ENCODE data around the gene TBC1D5.

Gene TBC1D5

DNA sequence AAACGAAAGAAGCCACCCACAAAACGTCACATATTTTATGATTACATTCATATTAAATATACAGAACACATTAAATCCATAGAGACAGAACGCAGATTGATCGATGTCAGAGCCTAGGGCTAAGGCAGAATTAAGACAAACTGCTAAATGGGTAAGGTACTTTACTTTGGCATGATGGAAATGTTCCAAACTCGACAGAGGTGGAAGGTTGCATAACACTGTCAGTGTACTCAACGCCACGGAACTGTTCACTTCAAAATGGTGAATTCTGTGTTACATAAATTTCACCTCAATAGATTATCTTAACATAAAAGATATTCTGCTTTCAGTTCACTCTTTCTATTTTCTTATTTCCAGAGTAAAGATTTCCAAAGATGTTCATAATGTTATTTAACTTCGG, 158.4 kb downstream of the TBC1D5 start:
- DNase-seq (ENCODE audit: insufficient read length, low spot score) (no peak), FAIRE-seq (no peak)
- TF ChIP-seq SPI1 (IDR thresholded peaks at IDR 0.05; ENCODE audit: low read depth, low read length), result no peak
- no peak for TF ChIP-seq POLR2A (IDR thresholded peaks at IDR 0.05; ENCODE audit: low read depth, low read length)
- TF ChIP-seq POU2F2 (IDR thresholded peaks at IDR 0.05; ENCODE audit: low read depth, low read length), result no peak
- no peak for TF ChIP-seq TAF1 (IDR thresholded peaks at IDR 0.05; ENCODE audit: low read depth, low read length)
- no peak for TF ChIP-seq POLR2AphosphoS5 (IDR thresholded peaks at IDR 0.05; ENCODE audit: low read depth, low read length)

DNA sequence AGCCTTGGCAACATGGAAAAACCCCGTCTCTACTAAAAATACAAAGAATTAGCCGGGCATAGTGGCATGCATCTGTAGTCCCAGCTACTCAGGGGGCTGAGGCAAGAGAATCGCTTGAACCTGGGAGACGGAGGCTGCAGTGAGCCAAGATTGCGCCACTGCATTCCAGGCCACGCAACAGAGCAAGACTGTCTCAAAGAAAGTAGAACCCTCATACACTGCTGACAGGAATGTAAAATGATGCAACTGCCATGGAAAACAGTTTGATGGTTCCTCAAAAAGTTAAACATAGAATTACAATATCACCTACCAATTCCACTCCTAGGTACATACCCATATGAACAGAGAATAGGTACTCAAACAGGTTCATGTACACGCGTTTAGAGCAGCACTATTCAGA, 158.9 kb downstream of the TBC1D5 start:
- TF ChIP-seq POLR2AphosphoS5 (IDR thresholded peaks at IDR 0.05; ENCODE audit: low read depth, low read length) (no peak), POU2F2 (IDR thresholded peaks at IDR 0.05; ENCODE audit: low read depth, low read length) (no peak), TAF1 (IDR thresholded peaks at IDR 0.05; ENCODE audit: low read depth, low read length) (no peak), PAX5 (IDR thresholded peaks at IDR 0.05; ENCODE audit: insufficient read depth, low read length, severe bottlenecking) (no peak), POLR2A (IDR thresholded peaks at IDR 0.05; ENCODE audit: low read depth, low read length) (no peak), SPI1 (IDR thresholded peaks at IDR 0.05; ENCODE audit: low read depth, low read length) (no peak)
- no peak for DNase-seq (ENCODE audit: insufficient read length, low spot score)

GRCh38 chr3:17581421-17582080, 160.9 kb downstream of the TBC1D5 start:
- FAIRE-seq, result no peak
- no peak for DNase-seq (ENCODE audit: insufficient read length, low spot score)
- no peak for TF ChIP-seq TAF1 (IDR thresholded peaks at IDR 0.05; ENCODE audit: low read depth, low read length)
- no peak for TF ChIP-seq SPI1 (IDR thresholded peaks at IDR 0.05; ENCODE audit: low read depth, low read length)
- no peak for TF ChIP-seq PAX5 (IDR thresholded peaks at IDR 0.05; ENCODE audit: insufficient read depth, low read length, severe bottlenecking)
- no peak for TF ChIP-seq POU2F2 (IDR thresholded peaks at IDR 0.05; ENCODE audit: low read depth, low read length)

More for the DNA sequence above, 158.9 kb downstream of the TBC1D5 start:
- FAIRE-seq, result no peak

DNA sequence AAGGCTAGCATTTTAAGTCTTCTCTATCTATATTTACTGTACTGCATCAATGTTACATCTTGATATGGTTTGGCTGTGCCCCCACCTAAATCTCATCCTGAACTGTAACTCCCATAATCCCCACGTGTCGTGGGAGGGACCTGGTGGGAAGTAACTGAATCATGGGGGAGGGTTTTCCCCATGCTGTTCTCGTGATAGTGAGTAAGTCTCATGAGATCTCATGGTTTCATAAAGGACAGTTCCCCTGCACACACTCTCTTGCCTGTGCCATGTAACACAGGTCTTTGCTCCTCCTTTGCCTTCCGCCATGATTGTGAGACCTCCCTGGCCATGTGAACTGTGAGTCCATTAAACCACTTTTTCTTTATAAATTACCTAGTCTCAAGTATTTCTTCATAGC, 161.5 kb downstream of the TBC1D5 start:
- DNase-seq (ENCODE audit: insufficient read length, low spot score) (no peak), FAIRE-seq (peak; percentile 5)
- TF ChIP-seq POLR2AphosphoS5 (IDR thresholded peaks at IDR 0.05; ENCODE audit: low read depth, low read length) (no peak), POLR2A (IDR thresholded peaks at IDR 0.05; ENCODE audit: low read depth, low read length) (no peak), PAX5 (IDR thresholded peaks at IDR 0.05; ENCODE audit: insufficient read depth, low read length, severe bottlenecking) (no peak), SPI1 (IDR thresholded peaks at IDR 0.05; ENCODE audit: low read depth, low read length) (no peak), TAF1 (IDR thresholded peaks at IDR 0.05; ENCODE audit: low read depth, low read length) (no peak), POU2F2 (IDR thresholded peaks at IDR 0.05; ENCODE audit: low read depth, low read length) (no peak)

DNA sequence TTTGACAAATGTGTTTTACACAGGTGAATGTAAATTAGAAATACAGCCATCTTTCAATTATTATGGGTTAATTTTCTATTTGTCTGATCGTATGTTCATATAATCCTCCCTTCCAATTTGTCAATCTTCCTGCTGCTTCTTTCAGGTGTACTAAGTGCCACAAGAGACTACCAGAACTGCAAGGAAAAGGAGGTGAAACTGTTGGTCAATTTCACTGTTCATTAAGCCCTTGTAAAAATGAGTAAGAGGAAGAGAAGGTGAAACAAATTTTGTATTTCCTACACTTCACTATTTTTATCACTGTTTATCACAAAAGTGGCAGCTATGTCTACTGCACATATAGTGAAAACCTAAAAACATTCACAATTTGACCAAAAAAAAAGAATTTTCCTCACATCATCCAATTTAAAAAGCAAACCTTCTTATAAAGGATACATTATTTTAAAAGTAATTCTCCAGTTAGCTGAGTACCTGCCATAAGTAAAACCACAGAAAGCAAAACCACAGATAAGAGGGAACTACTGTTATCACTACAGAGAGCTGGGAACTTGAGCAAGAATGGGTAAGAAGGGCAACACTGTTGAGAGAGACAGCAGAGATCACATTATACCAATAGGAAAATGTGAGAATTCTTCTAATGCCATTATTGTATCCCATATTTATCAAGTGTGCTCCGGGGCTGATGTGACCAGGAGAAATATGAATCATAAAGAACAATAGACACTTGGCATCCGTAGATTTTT, 163.0 kb downstream of the TBC1D5 start:
- TF ChIP-seq POLR2A (IDR thresholded peaks at IDR 0.05; ENCODE audit: low read depth, low read length), result no peak
- TF ChIP-seq SPI1 (IDR thresholded peaks at IDR 0.05; ENCODE audit: low read depth, low read length), result 0 out of 2 replicates have a peak, but pooled peaks have one; percentile 31
- TF ChIP-seq POU2F2 (IDR thresholded peaks at IDR 0.05; ENCODE audit: low read depth, low read length), result no peak
- TF ChIP-seq POLR2AphosphoS5 (IDR thresholded peaks at IDR 0.05; ENCODE audit: low read depth, low read length), result no peak
- TF ChIP-seq TAF1 (IDR thresholded peaks at IDR 0.05; ENCODE audit: low read depth, low read length), result no peak
- TF ChIP-seq PAX5 (IDR thresholded peaks at IDR 0.05; ENCODE audit: insufficient read depth, low read length, severe bottlenecking), result no peak
- FAIRE-seq (peak; percentile 75), DNase-seq (ENCODE audit: insufficient read length, low spot score) (no peak)

GRCh38 chr3:17577796-17578520, 164.5 kb downstream of the TBC1D5 start:
- TF ChIP-seq POLR2AphosphoS5 (IDR thresholded peaks at IDR 0.05; ENCODE audit: low read depth, low read length), result no peak
- no peak for TF ChIP-seq POLR2A (IDR thresholded peaks at IDR 0.05; ENCODE audit: low read depth, low read length)
- TF ChIP-seq PAX5 (IDR thresholded peaks at IDR 0.05; ENCODE audit: insufficient read depth, low read length, severe bottlenecking), result no peak
- no peak for TF ChIP-seq SPI1 (IDR thresholded peaks at IDR 0.05; ENCODE audit: low read depth, low read length)
- TF ChIP-seq POU2F2 (IDR thresholded peaks at IDR 0.05; ENCODE audit: low read depth, low read length), result no peak
- no peak for TF ChIP-seq TAF1 (IDR thresholded peaks at IDR 0.05; ENCODE audit: low read depth, low read length)
- peak; percentile 5 for FAIRE-seq
- DNase-seq (ENCODE audit: insufficient read length, low spot score), result no peak

DNA sequence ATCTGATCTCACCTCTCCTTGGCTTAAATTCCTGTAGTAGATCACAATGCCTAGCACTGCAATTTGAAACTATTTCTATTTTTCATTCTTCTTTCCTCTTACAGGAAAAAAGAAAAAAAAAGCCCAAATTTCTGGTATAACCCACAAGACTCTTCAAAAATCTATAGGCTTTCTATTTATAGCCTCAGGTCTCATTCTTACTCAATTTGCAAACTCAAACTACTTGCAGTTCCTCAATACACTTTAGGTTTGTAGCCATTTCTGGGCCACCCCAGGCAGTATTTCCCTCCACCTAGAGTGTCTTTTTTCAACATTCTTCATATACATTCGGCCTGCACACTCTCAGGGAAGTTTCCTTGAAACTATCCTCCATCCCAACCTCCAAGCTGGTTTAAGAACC, 169.0 kb downstream of the TBC1D5 start:
- TF ChIP-seq SPI1 (IDR thresholded peaks at IDR 0.05; ENCODE audit: low read depth, low read length), result peak; percentile 97
- no peak for TF ChIP-seq POLR2AphosphoS5 (IDR thresholded peaks at IDR 0.05; ENCODE audit: low read depth, low read length)
- no peak for TF ChIP-seq POLR2A (IDR thresholded peaks at IDR 0.05; ENCODE audit: low read depth, low read length)
- no peak for TF ChIP-seq PAX5 (IDR thresholded peaks at IDR 0.05; ENCODE audit: insufficient read depth, low read length, severe bottlenecking)
- DNase-seq (ENCODE audit: insufficient read length, low spot score), result no peak

DNA sequence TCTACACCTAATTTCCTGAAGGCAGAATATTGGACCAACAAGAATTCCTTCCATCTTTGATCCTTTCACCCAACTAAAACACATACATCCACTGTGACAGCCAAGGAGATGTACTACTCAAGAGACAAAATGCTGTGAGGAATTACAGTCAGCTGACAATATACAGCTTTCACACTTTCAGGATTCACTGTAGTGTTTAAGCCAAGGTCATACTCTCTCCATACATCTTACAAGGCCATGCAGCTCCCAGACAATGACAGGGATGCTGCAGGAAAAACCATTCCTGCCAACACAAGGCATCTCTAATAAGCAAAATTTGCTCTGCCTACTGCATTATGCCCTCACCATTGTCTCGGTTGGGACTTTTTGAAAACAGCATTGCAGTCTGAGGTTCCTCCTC, 170.7 kb downstream of the TBC1D5 start:
- FAIRE-seq (peak; percentile 69), DNase-seq (ENCODE audit: insufficient read length, low spot score) (no peak)
- TF ChIP-seq TAF1 (IDR thresholded peaks at IDR 0.05; ENCODE audit: low read depth, low read length), result no peak
- TF ChIP-seq POLR2AphosphoS5 (IDR thresholded peaks at IDR 0.05; ENCODE audit: low read depth, low read length), result no peak
- no peak for TF ChIP-seq POU2F2 (IDR thresholded peaks at IDR 0.05; ENCODE audit: low read depth, low read length)
- no peak for TF ChIP-seq PAX5 (IDR thresholded peaks at IDR 0.05; ENCODE audit: insufficient read depth, low read length, severe bottlenecking)
- TF ChIP-seq SPI1 (IDR thresholded peaks at IDR 0.05; ENCODE audit: low read depth, low read length), result no peak
- no peak for TF ChIP-seq POLR2A (IDR thresholded peaks at IDR 0.05; ENCODE audit: low read depth, low read length)

More for the DNA sequence above, 169.0 kb downstream of the TBC1D5 start:
- FAIRE-seq, result peak; percentile 87

DNA sequence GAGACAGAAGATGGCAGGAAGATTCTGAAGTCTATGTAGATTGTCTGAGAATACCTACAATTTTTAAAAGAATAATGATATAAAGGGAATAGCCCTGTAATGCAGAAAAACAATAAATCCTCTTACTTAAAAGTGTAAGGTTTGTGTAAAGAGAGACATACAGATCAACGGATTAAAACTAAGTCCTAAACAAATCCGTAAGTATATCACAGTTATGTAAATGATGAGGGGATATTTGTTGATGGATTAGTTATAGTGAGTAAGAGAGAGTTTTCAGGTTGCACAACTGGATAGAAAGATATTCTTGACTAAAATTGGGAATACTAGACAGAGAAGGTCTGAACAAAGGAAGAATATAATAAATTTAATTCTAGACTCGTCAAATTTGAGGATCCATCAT, 179.6 kb downstream of the TBC1D5 start:
- FAIRE-seq, result no peak
- no peak for DNase-seq (ENCODE audit: insufficient read length, low spot score)
- no peak for TF ChIP-seq TAF1 (IDR thresholded peaks at IDR 0.05; ENCODE audit: low read depth, low read length)
- no peak for TF ChIP-seq SPI1 (IDR thresholded peaks at IDR 0.05; ENCODE audit: low read depth, low read length)
- no peak for TF ChIP-seq POLR2A (IDR thresholded peaks at IDR 0.05; ENCODE audit: low read depth, low read length)
- TF ChIP-seq PAX5 (IDR thresholded peaks at IDR 0.05; ENCODE audit: insufficient read depth, low read length, severe bottlenecking), result no peak
- TF ChIP-seq POU2F2 (IDR thresholded peaks at IDR 0.05; ENCODE audit: low read depth, low read length), result no peak
- no peak for TF ChIP-seq POLR2AphosphoS5 (IDR thresholded peaks at IDR 0.05; ENCODE audit: low read depth, low read length)
